GM19099 (cell line): ENCODE results near the gene FGFBP2.

Experiments used
- POLR2A ChIP-seq: IDR thresholded peaks from 3 replicates; pipeline ENCODE4 v1.6.1; 2011; ENCODE audit warnings: low read depth; ENCODE audit not compliant: insufficient read length; ENCODE audit errors: extremely low read depth

The FGFBP2 gene

GRCh38 chr4:15982842-15983524, 20.0 kb upstream of the FGFBP2 start:
- TF ChIP-seq POLR2A = no peak

GRCh38 chr4:15976456-15977447, 13.8 kb upstream of the FGFBP2 start:
- TF ChIP-seq POLR2A = no peak

- TF ChIP-seq POLR2A = no peak
Measured at GRCh38 chr4:15971068-15971801, 8.3 kb upstream of the FGFBP2 start.

GRCh38 chr4:15968551-15969300, 5.8 kb upstream of the FGFBP2 start:
- no peak for TF ChIP-seq POLR2A

GRCh38 chr4:15965325-15965724, 2.4 kb upstream of the FGFBP2 start:
- TF ChIP-seq POLR2A = no peak

- TF ChIP-seq POLR2A = no peak
Measured at GRCh38 chr4:15964159-15964558, 1.2 kb upstream of the FGFBP2 start.

- TF ChIP-seq POLR2A = no peak
Measured at GRCh38 chr4:15963576-15963975, 601 bp upstream of the FGFBP2 start.

GRCh38 chr4:15961781-15962510, 1.0 kb downstream of the FGFBP2 start:
- TF ChIP-seq POLR2A = no peak

GRCh38 chr4:15958562-15958961, 4.4 kb downstream of the FGFBP2 start:
- no peak for TF ChIP-seq POLR2A

GRCh38 chr4:15956179-15956850, 6.7 kb downstream of the FGFBP2 start:
- no peak for TF ChIP-seq POLR2A

GRCh38 chr4:15955670-15956069, 7.3 kb downstream of the FGFBP2 start:
- no peak for TF ChIP-seq POLR2A

GRCh38 chr4:15953625-15954024, 9.3 kb downstream of the FGFBP2 start:
- TF ChIP-seq POLR2A = no peak

- TF ChIP-seq POLR2A = no peak
Measured at GRCh38 chr4:15951781-15952180, 11.2 kb downstream of the FGFBP2 start.

GRCh38 chr4:15948826-15949225, 14.1 kb downstream of the FGFBP2 start:
- TF ChIP-seq POLR2A = no peak

GRCh38 chr4:15947684-15948083, 15.3 kb downstream of the FGFBP2 start:
- TF ChIP-seq POLR2A = no peak
